ENCODE results near the gene MARS2. TPM values are rescaled to one million over a fixed set of nuclear protein-coding genes. Genes with fewer than 3 reads are reported as not detected.

Gene MARS2
- 10 to 100 TPM in 1 of 10 donors, 1 to 10 TPM in 9; 5.0 to 11.5 (median 7.7) TPM for total RNA-seq
- 1 to 10 TPM; 1.2 to 5.0 TPM for polyA plus RNA-seq
- long read RNA-seq, donor 1, transcript MARS2-201 (1 exons, 3,019 nt), result major isoform, 15 of 15 reads
- long read RNA-seq, donor 1, partial matches to known transcripts, result 0 of 15 reads
- long read RNA-seq, donor 1, other reads (novel, unspliced or antisense), result 0 of 15 reads
- long read RNA-seq, donor 2, transcript MARS2-201 (1 exons, 3,019 nt), result major isoform, 20 of 20 reads
- long read RNA-seq, donor 2, partial matches to known transcripts, result 0 of 20 reads
- long read RNA-seq, donor 2, other reads (novel, unspliced or antisense), result 0 of 20 reads
- long read RNA-seq, donor 3, transcript MARS2-201 (1 exons, 3,019 nt), result major isoform, 77 of 77 reads
- long read RNA-seq, donor 3, partial matches to known transcripts, result 0 of 77 reads
- long read RNA-seq, donor 3, other reads (novel, unspliced or antisense), result 0 of 77 reads

DNA sequence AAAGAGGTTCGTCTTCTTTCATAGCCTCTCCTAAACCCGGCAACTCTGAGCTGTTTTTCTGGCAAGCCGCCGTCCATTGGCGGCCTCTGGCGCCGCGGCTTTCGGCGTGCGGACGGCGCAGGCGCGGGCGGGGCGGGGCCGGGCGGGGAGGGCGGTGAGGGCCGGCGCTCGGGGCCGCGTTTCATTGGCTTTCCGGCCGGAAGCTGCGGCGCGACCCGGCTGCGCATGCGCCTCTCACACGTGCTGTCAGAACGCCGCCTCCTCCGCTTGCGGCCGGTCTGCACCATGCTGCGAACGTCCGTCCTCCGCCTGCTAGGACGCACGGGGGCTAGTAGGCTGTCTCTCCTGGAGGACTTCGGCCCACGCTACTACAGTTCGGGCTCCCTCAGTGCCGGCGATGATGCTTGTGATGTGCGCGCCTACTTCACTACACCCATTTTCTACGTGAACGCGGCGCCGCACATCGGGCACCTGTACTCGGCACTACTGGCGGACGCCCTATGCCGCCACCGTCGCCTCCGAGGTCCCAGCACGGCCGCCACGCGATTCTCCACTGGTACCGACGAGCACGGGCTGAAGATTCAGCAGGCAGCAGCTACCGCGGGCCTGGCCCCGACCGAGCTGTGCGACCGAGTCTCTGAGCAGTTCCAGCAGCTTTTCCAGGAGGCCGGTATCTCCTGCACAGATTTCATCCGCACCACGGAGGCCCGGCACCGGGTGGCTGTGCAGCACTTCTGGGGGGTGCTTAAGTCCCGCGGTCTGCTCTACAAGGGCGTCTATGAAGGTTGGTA, at the start of gene MARS2:
TSS of gene MARS2 (plus strand) at position 249 of the 791 bp plus-strand sequence. CDS start at position 286, 37 bp downstream.
- 0% methylated on average over 86 of the region's 86 CpGs for WGBS, 2 donors
- Histone ChIP-seq H3K27me3 (no peaks in the 10 kb centered on the region), H3K4me1 (peaks cover 2 to 47% (median 40%) of the 10 kb centered on the region in 9 donors), H3K4me3 (peak within 1 kb of the TSS; percentile 59 to 99 (median 92)), H3K36me3 (peaks cover 0 to 9% (median 0%) of the 10 kb centered on the region in 9 donors), H3K27ac (peak within 1 kb of the TSS; percentile 43 to 91 (median 85)), H3K9me3 (no peaks in the 10 kb centered on the region)
- TF ChIP-seq, protein P1, sequence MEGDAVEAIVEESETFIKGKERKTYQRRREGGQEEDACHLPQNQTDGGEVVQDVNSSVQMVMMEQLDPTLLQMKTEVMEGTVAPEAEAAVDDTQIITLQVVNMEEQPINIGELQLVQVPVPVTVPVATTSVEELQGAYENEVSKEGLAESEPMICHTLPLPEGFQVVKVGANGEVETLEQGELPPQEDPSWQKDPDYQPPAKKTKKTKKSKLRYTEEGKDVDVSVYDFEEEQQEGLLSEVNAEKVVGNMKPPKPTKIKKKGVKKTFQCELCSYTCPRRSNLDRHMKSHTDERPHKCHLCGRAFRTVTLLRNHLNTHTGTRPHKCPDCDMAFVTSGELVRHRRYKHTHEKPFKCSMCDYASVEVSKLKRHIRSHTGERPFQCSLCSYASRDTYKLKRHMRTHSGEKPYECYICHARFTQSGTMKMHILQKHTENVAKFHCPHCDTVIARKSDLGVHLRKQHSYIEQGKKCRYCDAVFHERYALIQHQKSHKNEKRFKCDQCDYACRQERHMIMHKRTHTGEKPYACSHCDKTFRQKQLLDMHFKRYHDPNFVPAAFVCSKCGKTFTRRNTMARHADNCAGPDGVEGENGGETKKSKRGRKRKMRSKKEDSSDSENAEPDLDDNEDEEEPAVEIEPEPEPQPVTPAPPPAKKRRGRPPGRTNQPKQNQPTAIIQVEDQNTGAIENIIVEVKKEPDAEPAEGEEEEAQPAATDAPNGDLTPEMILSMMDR (IDR thresholded peaks at IDR 0.05), result peak in 2 of 9 donors; percentile 8 to 19
- peak; percentile 94 to 99 (median 98) for ATAC-seq
- intact Hi-C loops (cut with DNase I), result loop anchor here in 9 of 10 donors (2.0 to 10.0 kb wide), 11 partner anchors 72 to 592 kb away; partner anchors contain the start of genes MOB4 (in 5 of the 9), SF3B1 (in 3 of the 9), HSPD1 (in 2 of the 9) and HSPE1 (in 1 of the 9)
- DNase-seq, result peak; percentile 92 to 96

- TF ChIP-seq, protein P1 (IDR thresholded peaks at IDR 0.05), result no peak
- Histone ChIP-seq H3K27me3 (no peaks in the 10 kb centered on the region), H3K27ac (no peak overlapping the region), H3K4me1 (no peaks in the 10 kb centered on the region), H3K4me3 (no peak overlapping the region), H3K36me3 (peaks cover 0 to 5% (median 0%) of the 10 kb centered on the region in 9 donors), H3K9me3 (peaks cover 0 to 22% (median 0%) of the 10 kb centered on the region in 11 donors)
- intact Hi-C loops (cut with DNase I), result no loop called here
- no peak for DNase-seq
- no peak for ATAC-seq
Measured at GRCh38 chr2:197657562-197657961, 47.6 kb upstream of the MARS2 start.

DNA sequence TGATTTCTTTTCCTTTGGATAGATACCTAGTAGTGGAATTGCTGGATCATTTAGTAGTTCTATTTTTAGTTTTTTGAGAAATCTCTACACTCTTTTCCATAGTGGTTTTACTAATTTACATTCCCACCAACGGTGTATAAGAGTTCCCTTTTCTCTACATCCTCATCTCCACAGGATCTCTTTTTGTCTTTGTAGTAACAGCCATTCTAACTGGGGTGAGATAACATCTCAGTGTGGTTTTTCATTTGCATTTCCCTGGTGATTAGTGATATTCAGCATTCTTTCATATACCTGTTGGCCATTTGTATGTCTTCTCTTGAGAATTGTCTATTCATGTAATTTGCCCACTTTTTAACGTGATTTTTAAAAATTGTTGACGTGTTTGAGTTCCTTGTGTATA, 43.5 kb upstream of the MARS2 start:
- intact Hi-C loops (cut with DNase I), result no loop called here

More for the DNA sequence above, 43.5 kb upstream of the MARS2 start:
- no peaks in the 10 kb centered on the region for H3K4me1 ChIP-seq
- ATAC-seq (no peak), DNase-seq (no peak)
- peaks cover 0 to 63% (median 24%) of the 10 kb centered on the region in 11 donors for H3K9me3 ChIP-seq
- H3K36me3 ChIP-seq, result no peaks in the 10 kb centered on the region
- WGBS, 2 donors, result 70 to 74% methylated on average over 3 of the region's 3 CpGs
- no peak overlapping the region for H3K27ac ChIP-seq
- TF ChIP-seq, protein P1 (IDR thresholded peaks at IDR 0.05), result no peak
- H3K27me3 ChIP-seq, result no peaks in the 10 kb centered on the region
- H3K4me3 ChIP-seq, result no peak overlapping the region

Data from heart right ventricle (tissue), 16 donors.